PFSK-1 (cell line): ENCODE data around the gene HSF5.

ENCODE experiments used
- FOXP2 ChIP-seq: optimal IDR thresholded peaks from 2 replicates; pipeline ENCODE3; 2011; ENCODE audit warnings: borderline replicate concordance, control low read depth, inconsistent platforms; ENCODE audit not compliant: insufficient read depth; ENCODE audit errors: extremely low read length, extremely low read depth
- POLR2AphosphoS5 ChIP-seq: IDR thresholded peaks from 2 replicates; pipeline ENCODE4 v1.6.1; 2012; ENCODE audit warnings: low read depth, mild to moderate bottlenecking, control low read depth, low read length, moderate library complexity
- REST ChIP-seq, 2 experiments: IDR thresholded peaks; 2 replicates each; pipeline versions ENCODE4 v1.6.1 to v1.8.0; 2011 to 2012; ENCODE audit warnings: low read depth in 2 of 2, low read length in 2 of 2, control low read depth in 1 of 2, inconsistent platforms in 1 of 2, mild to moderate bottlenecking in 1 of 2, moderate library complexity in 1 of 2; ENCODE audit not compliant: insufficient read depth in 1 of 2
- SIN3A ChIP-seq: IDR thresholded peaks from 2 replicates; pipeline ENCODE4 v1.6.1; 2012; ENCODE audit warnings: mild to moderate bottlenecking, low read length, moderate library complexity, borderline replicate concordance; ENCODE audit not compliant: insufficient read depth
- TAF1 ChIP-seq: IDR thresholded peaks from 2 replicates; pipeline ENCODE4 v1.6.1; 2012; ENCODE audit warnings: low read length, control low read depth, borderline replicate concordance; ENCODE audit not compliant: insufficient read depth

HSF5 gene

GRCh38 chr17:58527949-58528348 is 39.7 kb upstream of the HSF5 start:
- TF ChIP-seq TAF1 = no peak

GRCh38 chr17:58527306-58527705 is 39.1 kb upstream of the HSF5 start:
- no peak for TF ChIP-seq POLR2AphosphoS5
- TF ChIP-seq REST (IDR thresholded peaks at IDR 0.05; ENCODE audit: insufficient read depth in 1 of 2, low read depth in 2 of 2, low read length in 2 of 2) = no peak
- TF ChIP-seq SIN3A = no peak
- no peak for TF ChIP-seq FOXP2
- no peak for TF ChIP-seq TAF1

GRCh38 chr17:58525239-58525638 is 37.0 kb upstream of the HSF5 start:
- no peak for TF ChIP-seq POLR2AphosphoS5
- TF ChIP-seq SIN3A = no peak
- no peak for TF ChIP-seq TAF1
- TF ChIP-seq REST (IDR thresholded peaks at IDR 0.05; ENCODE audit: insufficient read depth in 1 of 2, low read depth in 2 of 2, low read length in 2 of 2) = no peak
- no peak for TF ChIP-seq FOXP2

- TF ChIP-seq SIN3A (no peak), FOXP2 (no peak), REST (IDR thresholded peaks at IDR 0.05; ENCODE audit: insufficient read depth in 1 of 2, low read depth in 2 of 2, low read length in 2 of 2) (no peak), POLR2AphosphoS5 (no peak), TAF1 (no peak)
Observed at GRCh38 chr17:58521680-58522079, 33.5 kb upstream of the HSF5 start.

- TF ChIP-seq FOXP2 = no peak
- no peak for TF ChIP-seq TAF1
- no peak for TF ChIP-seq REST (IDR thresholded peaks at IDR 0.05; ENCODE audit: insufficient read depth in 1 of 2, low read depth in 2 of 2, low read length in 2 of 2)
Observed at GRCh38 chr17:58520843-58521430, 32.7 kb upstream of the HSF5 start.
